GM18511 (cell line): Measurements from ENCODE around the gene PDE4D.

Source experiments
- ATAC-seq: cut with Tn5 transposase; IDR thresholded peaks from one replicate; pipeline ENCODE4 v1.9.1; 2021; ENCODE audit warnings: mild to moderate bottlenecking, moderate library complexity; ENCODE audit not compliant: unreplicated experiment

Gene PDE4D

DNA sequence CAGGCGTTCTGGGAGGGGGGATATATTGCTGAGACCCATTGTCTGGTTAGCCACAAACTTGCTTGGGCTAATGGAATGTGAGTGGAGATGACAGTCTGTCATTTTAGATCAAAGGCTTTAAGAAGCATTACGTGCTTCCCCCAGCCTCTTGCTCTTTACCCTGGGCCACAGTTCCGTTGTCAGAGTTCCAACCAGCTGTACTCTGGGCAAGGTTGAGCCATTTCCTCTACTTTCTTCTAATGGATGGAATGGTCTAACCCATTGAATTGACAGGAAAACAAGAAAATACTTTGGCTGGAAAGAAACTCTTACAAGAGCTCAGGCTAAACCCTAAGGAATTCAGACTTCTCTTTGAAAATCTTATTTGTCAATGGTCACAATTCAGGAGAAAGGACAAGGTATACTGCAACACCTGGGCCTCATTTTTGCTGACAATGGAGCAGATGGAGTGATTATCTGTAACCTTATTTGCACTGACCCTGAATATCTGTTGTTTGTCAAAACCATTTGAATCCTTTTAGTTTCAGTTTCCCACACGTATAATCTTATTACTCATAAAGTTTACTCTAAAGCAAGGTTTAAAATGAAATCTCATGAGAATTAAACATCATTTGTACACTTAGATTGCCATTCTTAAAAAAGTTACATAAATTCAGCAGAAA is 231.4 kb downstream of the PDE4D start:
- peak; percentile 56 for ATAC-seq

GRCh38 chr5:59661311-59661710 is 232.2 kb downstream of the PDE4D start:
- no peak for ATAC-seq

- ATAC-seq: peak; percentile 49
Measured at GRCh38 chr5:59660737-59661136, 232.8 kb downstream of the PDE4D start.

GRCh38 chr5:59656351-59657254 is 236.9 kb downstream of the PDE4D start:
- no peak for ATAC-seq

DNA sequence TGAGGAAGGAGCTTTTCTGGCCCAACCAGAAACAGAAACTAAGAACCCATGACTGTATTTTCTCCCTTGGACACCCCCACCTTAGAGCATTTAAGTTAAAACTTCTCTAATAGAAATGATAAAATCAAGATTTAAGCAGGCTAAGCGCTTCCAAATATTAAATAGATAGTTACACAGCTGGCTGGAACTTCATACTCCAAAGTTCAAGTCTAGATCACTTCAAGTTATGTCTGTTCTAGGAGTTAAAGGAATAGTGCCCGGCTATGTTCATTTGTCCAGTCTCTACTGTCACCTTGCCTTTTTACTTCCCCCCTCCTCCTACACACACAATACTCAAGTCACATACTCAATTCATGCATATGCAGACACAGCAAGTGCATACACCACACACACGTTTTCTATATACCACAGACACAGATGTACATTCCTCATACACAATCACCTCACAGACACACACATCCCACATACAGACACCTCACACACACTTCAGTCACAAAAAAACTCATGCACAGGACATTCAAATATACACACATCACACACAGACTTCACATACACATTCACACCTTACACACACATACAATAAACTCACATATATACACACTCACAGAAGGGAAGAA is 237.7 kb downstream of the PDE4D start:
- ATAC-seq: no peak

- ATAC-seq: no peak
Measured at GRCh38 chr5:59654691-59655090, 238.8 kb downstream of the PDE4D start.

GRCh38 chr5:59652449-59652848 is 241.1 kb downstream of the PDE4D start:
- ATAC-seq: no peak

GRCh38 chr5:59648949-59649921 is 244.3 kb downstream of the PDE4D start:
- ATAC-seq: no peak

GRCh38 chr5:59648038-59648831 is 245.3 kb downstream of the PDE4D start:
- no peak for ATAC-seq

GRCh38 chr5:59645380-59645779 is 248.1 kb downstream of the PDE4D start:
- ATAC-seq: peak; percentile 60

GRCh38 chr5:59640411-59640810 is 253.1 kb downstream of the PDE4D start:
- ATAC-seq: no peak

- ATAC-seq: no peak
Measured at GRCh38 chr5:59637884-59638580, 255.5 kb downstream of the PDE4D start.

- no peak for ATAC-seq
Measured at GRCh38 chr5:59629561-59629960, 264.0 kb downstream of the PDE4D start.

- ATAC-seq: no peak
Measured at GRCh38 chr5:59628062-59628828, 265.3 kb downstream of the PDE4D start.

DNA sequence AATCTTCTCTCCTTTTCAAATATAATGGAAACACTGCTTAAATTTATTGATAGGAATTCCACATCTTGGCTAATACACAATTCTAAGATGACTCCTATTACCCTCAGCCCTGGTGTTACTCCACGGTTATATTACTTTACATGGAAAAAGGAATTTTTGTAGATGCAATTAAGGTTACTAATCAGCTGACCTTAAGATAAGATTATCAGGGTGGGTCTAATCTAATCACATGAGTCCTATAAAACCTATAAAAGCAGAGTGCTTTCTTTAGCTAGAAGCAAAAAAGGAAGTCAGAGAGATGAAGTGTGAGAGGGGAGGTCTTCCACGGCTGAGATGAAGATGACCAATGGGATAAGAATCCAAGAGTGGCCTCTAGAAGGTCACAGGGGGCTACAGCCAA is 268.6 kb downstream of the PDE4D start:
- ATAC-seq: no peak

- no peak for ATAC-seq
Measured at GRCh38 chr5:59622848-59623247, 270.7 kb downstream of the PDE4D start.

- ATAC-seq: no peak
Measured at GRCh38 chr5:59621477-59621876, 272.0 kb downstream of the PDE4D start.

GRCh38 chr5:59620535-59621212 is 272.9 kb downstream of the PDE4D start:
- peak; percentile 83 for ATAC-seq
